ENCODE results near the gene BYSL.
A peak's percentile ranks its signal among the peaks of the same experiment; 100 is the strongest.

Gene BYSL

GRCh38 chr6:41957117-41957516 lies 35.8 kb downstream of the BYSL start:
- no peaks in the 10 kb centered on the region for H3K9me3 ChIP-seq (ENCODE audit: insufficient read depth, low read length)
- no peaks in the 10 kb centered on the region for H3K36me3 ChIP-seq (replicated peaks; ENCODE audit: low read depth, low read length)
- no peak overlapping the region for H3K27ac ChIP-seq (ENCODE audit: low read length)
- H3K9ac ChIP-seq (ENCODE audit: low read length) = no peak overlapping the region
- H3K4me1 ChIP-seq (ENCODE audit: low read length) = peaks cover 9% of the 10 kb centered on the region
- no peaks in the 10 kb centered on the region for H4K20me1 ChIP-seq (ENCODE audit: insufficient read depth, low read length)
- no peak for TF ChIP-seq CTCF (IDR thresholded peaks at IDR 0.05; ENCODE audit: low read depth, low read length)
- TF ChIP-seq EZH2phosphoT487 (IDR thresholded peaks at IDR 0.05; ENCODE audit: low read depth) = no peak
- no peak overlapping the region for H2AFZ ChIP-seq (ENCODE audit: low read depth, low read length)
- H3K79me2 ChIP-seq (ENCODE audit: low read length) = no peaks in the 10 kb centered on the region
- H3K4me3 ChIP-seq (ENCODE audit: low read length) = no peak overlapping the region
- no peak overlapping the region for H3K4me2 ChIP-seq (ENCODE audit: low read length)
- H3K27me3 ChIP-seq (ENCODE audit: low read depth, low read length) = no peaks in the 10 kb centered on the region

- H3K79me2 ChIP-seq (ENCODE audit: low read length) = no peaks in the 10 kb centered on the region
- H3K27me3 ChIP-seq (ENCODE audit: low read depth, low read length) = no peaks in the 10 kb centered on the region
- no peaks in the 10 kb centered on the region for H3K9me3 ChIP-seq (ENCODE audit: insufficient read depth, low read length)
- H3K4me1 ChIP-seq (ENCODE audit: low read length) = peaks cover 9% of the 10 kb centered on the region
- H3K4me3 ChIP-seq (ENCODE audit: low read length) = no peak overlapping the region
- no peak for TF ChIP-seq CTCF (IDR thresholded peaks at IDR 0.05; ENCODE audit: low read depth, low read length)
- no peak for TF ChIP-seq EZH2phosphoT487 (IDR thresholded peaks at IDR 0.05; ENCODE audit: low read depth)
- H3K27ac ChIP-seq (ENCODE audit: low read length) = 0 out of 2 replicates have a peak overlapping the region, but pooled peaks have one; percentile 2
- H2AFZ ChIP-seq (ENCODE audit: low read depth, low read length) = no peak overlapping the region
- H3K4me2 ChIP-seq (ENCODE audit: low read length) = no peak overlapping the region
- H3K36me3 ChIP-seq (replicated peaks; ENCODE audit: low read depth, low read length) = no peaks in the 10 kb centered on the region
- no peak overlapping the region for H3K9ac ChIP-seq (ENCODE audit: low read length)
- no peaks in the 10 kb centered on the region for H4K20me1 ChIP-seq (ENCODE audit: insufficient read depth, low read length)
These were observed 36.9 kb downstream of the BYSL start for GRCh38 chr6:41958022-41958856.

GRCh38 chr6:41960028-41960427 lies 38.7 kb downstream of the BYSL start:
- Histone ChIP-seq H3K9ac (ENCODE audit: low read length) (no peak overlapping the region), H3K36me3 (replicated peaks; ENCODE audit: low read depth, low read length) (no peaks in the 10 kb centered on the region), H3K27me3 (ENCODE audit: low read depth, low read length) (no peaks in the 10 kb centered on the region), H3K27ac (ENCODE audit: low read length) (no peak overlapping the region), H3K79me2 (ENCODE audit: low read length) (no peaks in the 10 kb centered on the region), H3K4me3 (ENCODE audit: low read length) (no peak overlapping the region), H3K4me2 (ENCODE audit: low read length) (no peak overlapping the region), H2AFZ (ENCODE audit: low read depth, low read length) (no peak overlapping the region), H3K9me3 (ENCODE audit: insufficient read depth, low read length) (no peaks in the 10 kb centered on the region), H3K4me1 (ENCODE audit: low read length) (peaks cover 9% of the 10 kb centered on the region), H4K20me1 (ENCODE audit: insufficient read depth, low read length) (no peaks in the 10 kb centered on the region)
- no peak for TF ChIP-seq EZH2phosphoT487 (IDR thresholded peaks at IDR 0.05; ENCODE audit: low read depth)
- no peak for TF ChIP-seq CTCF (IDR thresholded peaks at IDR 0.05; ENCODE audit: low read depth, low read length)

- no peaks in the 10 kb centered on the region for H3K9me3 ChIP-seq (ENCODE audit: insufficient read depth, low read length)
- peaks cover 5% of the 10 kb centered on the region for H3K4me1 ChIP-seq (ENCODE audit: low read length)
- H3K4me3 ChIP-seq (ENCODE audit: low read length) = no peak overlapping the region
- H4K20me1 ChIP-seq (ENCODE audit: insufficient read depth, low read length) = no peaks in the 10 kb centered on the region
- no peaks in the 10 kb centered on the region for H3K27me3 ChIP-seq (ENCODE audit: low read depth, low read length)
- H3K36me3 ChIP-seq (replicated peaks; ENCODE audit: low read depth, low read length) = no peaks in the 10 kb centered on the region
- H3K9ac ChIP-seq (ENCODE audit: low read length) = no peak overlapping the region
- no peak overlapping the region for H2AFZ ChIP-seq (ENCODE audit: low read depth, low read length)
- no peak for TF ChIP-seq EZH2phosphoT487 (IDR thresholded peaks at IDR 0.05; ENCODE audit: low read depth)
- no peak for TF ChIP-seq CTCF (IDR thresholded peaks at IDR 0.05; ENCODE audit: low read depth, low read length)
- no peaks in the 10 kb centered on the region for H3K79me2 ChIP-seq (ENCODE audit: low read length)
- no peak overlapping the region for H3K4me2 ChIP-seq (ENCODE audit: low read length)
- H3K27ac ChIP-seq (ENCODE audit: low read length) = no peak overlapping the region
These were observed 42.1 kb downstream of the BYSL start for GRCh38 chr6:41963371-41963770.
